GM18867 (cell line): ENCODE measurements around the gene CASP3.
A peak's percentile ranks its signal among the peaks of the same experiment; 100 is the strongest.
"Not testable (repeated sequence)": the region's sequence is repeated elsewhere in the genome, so short reads cannot be mapped to it uniquely, and the experiment has no call there.

Experiments used
- ATAC-seq: cut with Tn5 transposase; IDR thresholded peaks from one replicate; pipeline ENCODE4 v1.9.1; 2021; ENCODE audit warnings: mild to moderate bottlenecking, moderate library complexity; ENCODE audit not compliant: unreplicated experiment

Gene CASP3

DNA sequence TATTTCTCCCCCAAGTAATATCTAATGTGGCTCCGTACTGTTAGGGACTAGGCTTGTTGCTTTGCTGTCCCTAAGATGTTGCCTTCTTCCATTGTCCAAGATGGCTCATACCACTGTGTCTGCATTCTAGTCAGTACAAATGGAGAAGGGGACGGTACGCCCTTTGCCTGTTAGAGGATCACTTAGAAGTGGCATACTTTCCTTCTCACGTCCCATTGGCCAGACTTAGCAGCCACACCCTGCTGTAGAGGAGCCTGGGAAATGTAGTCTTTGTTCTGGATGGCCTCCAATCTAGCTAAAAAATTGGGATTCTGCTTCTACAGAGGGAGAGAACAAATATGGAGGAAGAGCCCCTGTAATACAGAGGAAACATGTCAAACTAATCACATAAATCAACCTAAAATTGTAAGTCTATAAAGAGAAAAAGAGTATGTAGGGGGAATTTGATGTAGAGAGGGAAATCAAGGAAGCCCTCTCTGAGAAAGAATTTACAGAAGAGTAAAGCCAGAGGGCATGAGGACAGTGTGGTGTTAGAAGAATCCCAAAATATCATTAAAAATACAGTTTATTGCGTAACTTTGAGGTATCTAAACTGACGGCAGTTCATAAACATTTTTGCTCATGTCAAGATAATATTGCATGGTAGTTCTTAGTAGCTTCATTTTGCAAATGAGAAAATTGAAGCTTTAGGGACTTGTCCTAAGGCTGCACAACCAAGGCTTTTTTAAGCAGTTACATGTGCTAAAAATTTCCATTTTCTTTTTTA lies 15.4 kb upstream of the CASP3 start:
- ATAC-seq = no peak

DNA sequence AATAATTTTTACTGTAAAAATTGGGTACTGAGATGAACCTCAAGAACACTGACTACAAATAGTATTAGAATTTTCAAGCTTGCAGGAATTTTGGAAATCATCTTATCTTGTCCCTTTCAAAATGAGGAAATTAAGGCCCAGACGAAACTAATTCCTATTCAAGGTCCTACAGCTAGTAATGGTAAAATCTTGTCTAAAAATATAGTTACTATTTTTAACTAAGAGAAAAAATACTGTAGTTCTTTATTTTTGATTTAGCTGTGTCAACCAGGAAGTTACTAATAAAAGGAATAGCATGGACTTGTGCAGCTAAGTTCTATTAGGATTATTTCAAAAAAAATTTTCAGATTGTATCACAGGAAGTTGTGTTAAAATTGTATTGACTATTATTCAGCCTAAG lies 13.0 kb upstream of the CASP3 start:
- ATAC-seq = no peak

DNA sequence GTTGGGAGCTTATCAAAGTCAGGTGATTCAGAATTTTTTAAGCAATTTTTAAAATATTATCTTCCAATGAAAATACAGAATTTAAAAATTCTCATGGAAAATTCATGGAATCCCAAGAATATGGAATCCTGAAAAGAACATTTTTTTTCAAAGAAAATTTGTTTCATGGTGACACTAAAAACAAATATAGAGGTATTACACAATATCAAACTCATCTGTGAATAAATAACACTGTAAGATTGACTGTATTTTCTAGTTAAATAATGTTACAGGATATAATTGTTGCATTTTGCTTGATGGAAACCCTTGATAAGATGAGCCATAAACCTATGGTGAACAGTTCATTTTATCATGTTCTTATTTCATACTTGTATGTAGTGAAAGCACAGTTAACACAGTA lies 11.7 kb upstream of the CASP3 start:
- no peak for ATAC-seq

DNA sequence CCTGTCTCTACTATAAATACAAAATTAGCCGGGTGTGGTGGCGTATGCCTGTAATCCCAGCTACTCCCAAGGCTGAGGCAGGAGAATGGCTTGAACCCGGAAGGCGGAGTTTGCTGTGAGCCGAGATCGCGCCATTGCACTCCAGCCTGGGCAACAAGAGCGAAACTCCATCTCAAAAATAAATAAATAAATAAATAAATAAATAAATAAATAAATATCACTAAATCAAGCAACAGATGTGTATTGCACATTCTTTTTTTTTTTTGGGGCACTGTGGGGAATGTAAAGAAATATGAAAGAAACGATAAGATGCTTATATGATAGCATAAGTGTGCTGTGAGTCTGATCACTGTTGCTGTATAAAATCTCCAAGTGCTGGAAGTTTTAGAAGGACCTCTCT lies 8.6 kb upstream of the CASP3 start:
- ATAC-seq = not testable (repeated sequence)

DNA sequence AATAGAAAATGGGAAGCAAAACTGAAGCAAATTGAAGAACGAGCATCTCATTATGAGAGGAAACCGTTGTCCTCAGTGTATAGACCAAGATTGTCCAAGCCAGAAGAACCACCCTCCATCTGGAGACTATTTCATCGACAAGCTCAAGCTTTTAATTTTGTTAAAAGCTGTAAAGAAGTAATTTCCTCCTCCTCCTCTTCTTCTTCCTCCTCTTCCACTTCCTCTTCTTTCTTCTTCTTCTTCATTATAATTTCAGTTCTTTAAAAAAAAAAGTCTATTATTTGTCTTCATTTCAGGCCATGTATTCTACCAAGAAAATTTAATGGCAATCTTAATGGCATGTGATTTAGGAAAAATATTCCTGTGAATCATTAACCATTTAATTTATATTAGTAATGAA lies 7.9 kb upstream of the CASP3 start:
- no peak for ATAC-seq

DNA sequence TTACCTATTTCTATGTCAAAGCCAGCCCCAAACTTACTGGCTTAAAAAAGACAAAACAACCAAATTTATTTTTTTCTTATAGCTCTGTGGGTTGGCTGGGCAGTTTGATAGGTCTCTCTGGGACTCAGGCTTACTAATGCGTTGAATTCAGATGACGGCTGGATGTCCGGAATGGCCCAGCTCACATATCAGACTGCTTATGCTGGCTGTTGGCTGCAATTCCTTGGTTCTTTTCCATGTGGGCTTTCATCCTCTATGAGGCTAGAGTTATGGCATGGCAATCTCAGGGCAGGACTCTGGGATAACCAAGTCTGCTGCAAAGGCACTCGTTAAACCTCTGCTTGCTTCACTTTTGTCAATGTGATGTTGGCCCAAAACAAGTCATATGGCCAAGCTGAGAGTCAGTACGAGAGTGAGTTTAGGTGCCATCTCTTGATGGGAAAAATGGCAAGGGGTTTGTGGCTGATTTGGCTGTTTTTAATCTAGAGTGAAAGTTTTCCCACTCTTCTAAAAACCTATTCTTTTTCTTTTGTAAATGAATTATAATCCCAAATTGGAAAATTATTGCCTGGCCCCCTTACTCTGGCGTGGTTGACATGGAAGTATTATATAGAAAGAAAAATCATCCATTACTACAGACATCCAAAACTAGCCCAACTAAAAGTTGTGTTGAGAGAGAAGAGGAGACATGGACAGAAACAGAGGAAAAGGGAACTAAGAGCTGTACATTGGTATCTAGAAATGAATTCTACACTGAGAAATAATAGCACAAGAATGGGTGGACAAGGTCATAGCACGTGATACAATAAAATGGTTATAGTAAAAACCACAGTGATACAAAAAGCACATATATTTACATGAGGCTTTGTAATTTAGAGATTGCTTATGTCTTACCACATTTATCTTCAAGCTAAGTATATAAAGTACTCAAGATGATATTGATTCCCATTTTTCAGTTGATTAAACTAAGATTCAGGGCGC lies 6.9 kb upstream of the CASP3 start:
- ATAC-seq = no peak

DNA sequence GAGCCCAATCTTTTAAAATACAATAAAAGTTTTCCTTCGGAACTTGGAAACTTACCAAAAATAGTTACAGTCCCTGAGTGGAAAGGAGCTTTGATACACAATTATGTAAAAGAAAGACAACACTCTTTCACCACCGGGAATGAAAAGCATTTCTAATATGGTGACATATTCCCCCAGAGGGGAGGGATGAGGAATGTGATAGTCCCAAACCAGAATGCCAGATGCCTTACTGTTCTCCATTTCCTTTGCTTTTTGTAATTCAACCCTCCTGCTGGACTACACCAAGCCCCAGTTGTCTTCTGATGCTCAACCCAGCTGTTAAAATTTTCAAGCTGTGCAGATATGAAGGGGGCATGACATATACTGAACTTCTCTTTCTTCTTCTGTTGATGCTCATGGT lies 4.4 kb upstream of the CASP3 start:
- ATAC-seq = no peak

DNA sequence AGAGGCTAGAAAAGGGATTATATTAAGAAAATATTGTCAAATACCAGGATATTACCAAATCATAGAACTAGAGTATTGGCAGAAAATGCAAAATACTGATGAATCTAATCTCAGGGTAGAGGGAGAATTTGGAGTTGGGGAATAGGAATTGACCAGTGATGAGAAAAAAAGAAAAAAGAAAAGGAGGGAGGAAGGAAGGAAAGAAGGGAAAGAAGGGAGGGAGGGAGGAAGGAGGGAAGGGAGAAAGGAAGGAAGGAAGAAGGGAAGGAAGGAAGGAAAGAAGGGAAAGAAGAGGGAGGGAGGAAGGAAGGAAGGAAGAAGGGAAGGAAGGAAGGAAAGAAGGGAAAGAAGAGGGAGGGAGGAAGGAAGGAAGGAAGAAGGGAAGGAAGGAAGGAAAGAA lies 3.4 kb upstream of the CASP3 start:
- ATAC-seq = not testable (repeated sequence)

DNA sequence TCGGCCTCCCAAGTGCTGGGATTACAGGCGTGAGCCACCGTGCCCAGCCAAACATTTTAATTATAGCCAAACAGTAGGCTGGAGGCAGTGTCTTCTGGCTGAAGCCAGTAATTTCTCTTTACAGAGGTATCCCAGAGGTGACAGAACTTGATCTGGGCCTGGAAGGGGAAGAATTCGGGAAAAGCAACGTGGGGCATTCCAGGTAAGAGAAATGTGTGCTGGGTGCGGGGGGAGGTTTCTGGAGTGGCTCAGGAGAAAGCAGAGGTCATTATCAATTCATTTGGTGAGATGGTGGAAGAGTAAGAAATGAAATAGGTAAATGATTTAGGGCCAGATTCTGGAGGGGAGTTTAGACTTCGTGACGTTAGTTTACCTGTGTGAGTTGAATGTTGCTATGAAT lies 2.7 kb upstream of the CASP3 start:
- no peak for ATAC-seq

DNA sequence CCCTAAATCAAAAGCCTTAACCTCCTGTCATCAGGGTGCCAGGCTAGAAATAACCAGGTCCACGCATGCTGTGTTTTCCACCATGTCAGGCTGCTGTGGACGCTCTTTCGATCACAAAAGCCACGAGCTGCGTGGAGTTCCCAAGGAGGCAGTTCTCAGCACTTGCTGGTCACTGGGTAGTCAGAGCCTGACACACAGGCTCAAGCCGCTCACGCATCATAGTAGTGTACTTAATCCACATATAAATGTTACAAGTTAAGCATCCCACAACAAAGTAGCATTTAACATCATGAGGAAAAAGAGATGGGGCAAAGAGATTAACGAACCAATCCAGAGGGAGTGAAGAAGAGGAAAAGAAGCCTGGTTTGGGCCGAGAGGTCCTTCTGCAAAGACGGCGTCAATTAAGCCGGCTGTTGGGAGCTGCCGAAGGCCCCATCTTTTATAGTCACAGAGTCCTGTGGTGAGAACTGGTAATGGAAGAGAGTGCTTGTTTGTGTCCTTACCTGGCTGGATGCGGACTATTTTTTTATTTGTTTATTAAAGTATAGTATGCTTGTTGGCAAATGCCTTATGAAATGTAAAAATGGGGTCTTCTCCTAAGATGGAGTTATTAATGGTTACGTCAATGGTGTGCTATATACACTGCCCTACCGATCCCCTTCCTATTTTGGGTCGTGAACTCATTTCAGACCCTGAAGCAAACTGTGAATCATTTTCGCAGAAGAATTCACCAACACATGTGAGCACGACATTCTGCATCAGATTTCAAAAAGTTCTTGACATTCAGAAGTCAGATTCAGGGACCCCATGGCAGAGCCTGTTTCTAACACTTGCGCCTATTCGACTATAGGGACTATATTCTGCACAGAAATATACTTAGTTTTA lies 966 bp upstream of the CASP3 start:
- ATAC-seq = peak; percentile 15

DNA sequence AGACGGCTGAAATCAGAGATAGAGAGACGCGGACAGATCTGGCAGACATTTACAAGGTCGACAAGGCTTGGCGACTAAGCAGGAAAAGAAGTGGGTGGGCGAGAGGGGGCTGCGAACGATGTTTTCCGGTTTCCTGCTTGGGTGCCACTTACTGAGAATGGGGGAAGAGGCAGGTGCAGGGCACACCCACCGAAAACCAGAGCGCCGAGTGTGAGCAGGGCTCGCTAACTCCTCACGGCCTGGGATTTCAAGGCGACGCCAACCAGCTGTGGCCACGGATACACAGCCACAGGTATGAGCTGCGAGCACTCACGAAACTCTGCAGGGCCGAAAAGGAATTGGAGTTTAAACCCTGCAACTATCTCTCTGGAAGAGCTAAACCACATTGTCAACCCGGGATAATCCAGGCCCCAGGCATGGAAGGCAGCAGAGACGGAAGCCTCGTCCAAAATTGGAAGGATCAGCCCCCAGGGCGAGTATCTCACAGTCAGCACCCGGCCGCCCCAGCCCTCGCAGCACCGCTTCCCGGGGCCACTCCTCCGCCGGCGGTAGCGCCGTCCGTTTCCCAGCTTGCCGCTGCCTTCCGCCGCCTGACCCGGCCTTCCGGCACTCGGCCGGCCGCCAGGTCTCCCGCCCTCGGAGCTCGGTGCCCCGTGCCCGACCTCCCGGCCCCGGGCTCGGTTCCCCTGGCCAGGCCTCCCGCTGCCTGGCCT lies 778 bp downstream of the CASP3 start:
- ATAC-seq = peak; percentile 15

DNA sequence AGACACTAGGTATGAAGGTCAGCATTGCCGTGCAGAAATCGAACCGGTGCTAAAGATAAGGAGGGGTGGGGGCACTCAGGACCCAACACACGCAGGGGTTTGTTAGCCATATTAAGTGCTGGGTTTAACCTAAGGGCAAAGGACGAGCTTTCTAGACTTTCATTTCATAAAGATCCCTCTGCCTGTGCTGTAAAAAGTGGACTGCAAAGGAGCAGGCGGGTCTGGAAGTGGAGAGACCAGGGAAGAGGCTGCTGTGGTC lies 1.3 kb downstream of the CASP3 start:
- no peak for ATAC-seq

DNA sequence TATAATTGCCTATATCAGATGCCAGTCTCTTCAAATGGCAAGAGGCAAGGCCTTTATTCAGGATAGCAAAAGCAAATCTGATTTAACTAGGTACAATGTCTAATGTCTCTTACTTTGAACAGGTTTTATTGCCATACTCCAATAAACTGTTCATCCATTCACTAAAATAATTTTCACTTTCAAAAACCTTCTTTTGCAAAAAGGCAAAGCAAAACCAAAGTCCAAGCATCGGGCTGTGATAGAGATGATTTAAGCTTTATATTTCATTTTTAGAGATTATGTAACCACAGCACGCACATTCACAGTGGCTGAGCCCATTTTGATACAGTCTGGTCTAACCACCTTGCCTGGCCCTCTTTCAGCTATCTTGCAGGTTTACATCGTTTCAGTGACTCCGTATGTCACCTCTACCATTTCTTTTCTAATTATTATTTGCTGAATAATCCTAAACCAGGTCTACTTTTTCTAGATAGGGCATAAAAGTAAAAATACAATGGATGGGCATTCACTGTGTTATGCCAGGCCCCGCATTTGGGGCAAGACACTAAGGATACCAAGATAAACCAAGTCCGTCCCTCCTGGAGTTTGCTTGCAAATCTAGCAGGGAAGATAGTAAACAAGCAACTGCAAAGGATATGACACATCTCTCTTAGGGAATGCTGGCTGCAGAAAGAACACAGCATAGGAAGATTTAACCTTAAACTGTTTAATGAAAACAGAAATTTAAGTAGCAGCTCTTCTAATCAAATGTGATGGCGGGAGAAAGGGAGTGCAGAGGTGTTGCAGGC lies 1.8 kb downstream of the CASP3 start:
- no peak for ATAC-seq

DNA sequence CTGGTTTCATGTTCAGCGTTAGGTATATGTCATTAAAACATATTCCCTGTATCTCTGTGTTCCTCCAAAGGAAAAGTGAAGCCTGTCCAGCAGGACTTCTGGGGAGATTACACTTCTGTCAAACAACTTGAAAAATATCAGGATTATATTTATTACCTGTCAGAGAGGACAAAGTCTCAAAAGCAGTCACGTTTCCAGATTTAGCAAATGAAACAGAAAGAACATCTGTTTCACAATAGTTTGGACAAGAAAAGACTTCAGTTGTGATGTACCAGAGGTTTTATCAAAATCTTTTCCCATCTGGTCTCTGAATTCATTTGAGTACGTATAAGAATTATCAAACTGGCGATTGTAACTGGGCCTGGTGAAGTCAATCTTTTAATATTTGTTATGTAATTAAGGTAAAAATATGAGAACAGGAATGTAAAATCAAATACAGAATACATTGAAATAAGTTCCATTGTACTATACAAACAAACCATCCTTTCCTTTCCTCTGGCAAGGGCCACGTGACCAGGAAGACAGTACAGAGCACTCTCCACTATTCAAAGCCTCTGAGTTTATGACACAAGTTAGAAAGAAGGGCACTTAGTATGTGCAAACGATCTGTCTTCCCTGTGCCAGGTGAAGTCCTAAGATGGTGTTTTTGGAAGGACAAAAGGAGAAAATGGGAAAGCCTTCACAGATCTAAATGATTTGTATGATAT lies 3.2 kb downstream of the CASP3 start:
- ATAC-seq = no peak

DNA sequence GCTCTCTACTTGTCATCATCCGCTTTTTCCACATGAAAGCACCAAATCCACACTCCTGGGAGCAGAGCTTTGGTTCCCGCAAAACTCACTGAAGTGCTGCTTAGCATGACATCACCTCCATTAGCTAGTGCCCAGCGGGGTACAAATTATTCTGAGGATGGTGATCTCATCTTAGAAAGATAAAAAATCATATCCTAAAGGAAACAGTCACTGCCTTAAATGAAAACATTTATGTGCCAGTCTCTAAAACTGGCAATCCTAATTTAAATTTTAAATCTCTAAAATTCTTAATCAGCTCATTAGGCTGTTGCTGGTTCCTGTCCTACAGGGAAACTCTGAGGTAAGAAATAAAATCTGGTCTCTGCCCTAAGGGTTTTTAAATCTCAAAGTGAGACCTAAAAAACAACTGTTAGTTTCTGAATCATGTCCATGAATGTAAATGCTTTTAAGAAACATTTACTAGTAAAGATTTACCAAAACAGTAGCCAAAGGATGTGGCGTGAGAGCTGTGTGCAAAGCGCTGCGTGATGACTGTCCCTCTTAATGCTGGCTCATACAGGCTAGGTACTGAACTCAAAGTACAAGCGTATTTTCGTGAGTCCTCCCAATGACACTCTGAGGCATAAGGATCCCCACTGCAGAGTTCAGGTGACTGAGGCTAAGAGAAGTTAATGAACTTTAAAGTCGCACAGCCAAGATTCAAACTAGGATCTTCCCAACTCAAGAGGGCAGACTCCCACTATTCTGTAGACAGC lies 4.5 kb downstream of the CASP3 start:
- ATAC-seq = no peak

DNA sequence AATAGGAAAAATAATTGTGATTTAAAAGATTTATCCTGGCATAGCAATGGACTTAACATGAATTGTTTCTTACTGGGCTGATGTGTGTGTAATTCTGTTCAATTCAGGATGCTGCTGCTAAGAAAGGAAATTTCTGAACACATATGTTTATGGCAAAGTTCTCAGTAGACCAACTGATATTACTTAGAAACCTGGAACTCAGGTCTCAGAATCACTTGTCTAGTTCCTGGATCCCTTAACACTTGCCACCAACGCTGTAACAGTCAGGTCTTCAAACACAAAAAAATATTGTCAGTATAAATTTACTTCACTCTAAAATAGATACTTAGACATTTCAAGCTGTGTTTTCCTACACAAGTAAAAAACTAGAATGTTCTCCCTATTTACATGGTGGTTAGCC lies 5.5 kb downstream of the CASP3 start:
- no peak for ATAC-seq

DNA sequence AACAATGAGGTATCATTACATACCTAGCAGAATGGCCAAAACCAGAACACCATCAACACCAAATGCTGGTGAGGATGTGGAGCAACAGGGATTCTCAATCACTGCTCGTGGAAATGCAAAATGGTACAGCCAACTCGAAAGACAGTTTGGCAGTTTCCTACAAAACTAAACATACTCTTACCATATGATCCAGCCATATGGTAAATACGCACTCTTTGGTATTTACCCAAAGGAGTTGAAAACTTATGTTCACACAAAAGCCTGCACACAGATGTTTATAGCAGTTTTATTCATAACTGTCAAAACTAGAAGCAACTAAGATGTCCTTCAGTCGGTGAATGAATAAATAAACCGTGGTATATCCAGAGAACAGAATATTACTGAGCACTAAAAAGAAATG lies 7.8 kb downstream of the CASP3 start:
- ATAC-seq = peak; percentile 6

DNA sequence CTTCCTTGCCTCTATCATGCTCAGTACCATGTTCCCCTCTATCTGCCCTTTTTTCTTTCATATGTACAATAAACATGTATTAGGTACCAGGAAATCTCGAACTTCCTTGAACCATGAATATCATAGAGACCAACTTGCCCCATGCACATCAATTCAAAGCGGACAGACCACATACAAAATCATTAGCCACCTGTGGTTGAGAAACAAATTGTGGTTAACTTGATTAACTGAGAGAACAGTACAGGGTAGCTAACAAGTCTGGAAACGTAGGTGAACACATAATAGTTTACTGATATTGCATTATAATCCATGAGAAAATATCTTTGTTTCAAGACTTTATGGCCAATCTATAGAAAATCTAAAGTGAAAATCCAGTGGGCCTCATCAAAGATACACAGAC lies 8.2 kb downstream of the CASP3 start:
- peak; percentile 69 for ATAC-seq

DNA sequence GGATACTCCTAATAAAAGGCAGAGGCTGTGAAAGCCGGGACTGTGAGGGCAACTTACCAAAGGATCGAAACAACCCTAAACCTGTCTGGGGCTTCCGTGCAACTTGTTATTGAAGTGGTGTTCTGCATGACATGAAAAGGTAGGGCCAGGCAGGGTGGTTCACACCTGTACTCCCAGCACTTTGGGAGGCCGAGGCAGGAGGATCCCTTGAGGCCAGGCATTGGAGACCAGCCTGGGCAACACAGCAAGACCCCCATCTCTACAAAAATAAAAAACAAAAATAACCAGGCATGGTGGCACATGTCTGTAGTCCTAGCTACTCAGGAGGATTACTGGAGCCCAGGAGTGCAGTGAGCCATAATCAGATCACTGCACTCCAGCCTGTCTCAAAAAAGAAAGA lies 12.3 kb downstream of the CASP3 start:
- ATAC-seq = no peak
